MCF 10A (cell line): ENCODE results near the gene HTR2C. TPM values are rescaled to one million over a fixed set of nuclear protein-coding genes. Genes with fewer than 3 reads are reported as not detected.
"Not testable (repeated sequence)": the region's sequence is repeated elsewhere in the genome, so short reads cannot be mapped to it uniquely, and the experiment has no call there.

Experiments
- BruUV-seq: library from RNA; stranded (reverse); fragments of 400-500 nt; replicated peaks from 2 replicates; lab custom pipeline; 2021; lab: Mats Ljungman, UMichigan
- CTCF ChIA-PET: fragments of 300-600 bp; sonication (Branson Sonifier 250); formaldehyde crosslinking; extraction: SDS; loops from one replicate; lab custom pipeline; 2021; ENCODE audit warnings: antibody characterized with exemption, inconsistent platforms; lab: Yijun Ruan, JAX
- POLR2A ChIA-PET: fragments of 300-600, 350-650 bp; sonication (Branson Sonifier 250); formaldehyde crosslinking; extraction: SDS; loops from one replicate; lab custom pipeline; 2020; ENCODE audit warnings: antibody characterized with exemption, inconsistent platforms; lab: Yijun Ruan, JAX
- DNase-seq: peaks from one replicate; pipeline ENCODE4 v3.0.0-alpha.2; 2018; ENCODE audit not compliant: unreplicated experiment
- H3K27ac Mint-ChIP-seq: one replicate; pipeline ENCODE4 v1.8.0; 2022; ENCODE audit warnings: mild to moderate bottlenecking, low read depth, mixed read lengths; ENCODE audit not compliant: unreplicated experiment
- H3K27me3 Mint-ChIP-seq: one replicate; pipeline ENCODE4 v1.8.0; 2022; ENCODE audit warnings: mixed read lengths; ENCODE audit not compliant: insufficient read depth, unreplicated experiment
- H3K36me3 Mint-ChIP-seq: one replicate; pipeline ENCODE4 v1.8.0; 2022; ENCODE audit warnings: mild to moderate bottlenecking, moderate library complexity, mixed read lengths; ENCODE audit not compliant: insufficient read depth, unreplicated experiment
- H3K4me1 Mint-ChIP-seq: one replicate; pipeline ENCODE4 v1.8.0; 2022; ENCODE audit warnings: mixed read lengths; ENCODE audit not compliant: insufficient read depth, unreplicated experiment
- H3K4me3 Mint-ChIP-seq: one replicate; pipeline ENCODE4 v1.8.0; 2022; ENCODE audit warnings: mild to moderate bottlenecking, moderate library complexity, mixed read lengths; ENCODE audit not compliant: unreplicated experiment
- H3K9me3 Mint-ChIP-seq: one replicate; pipeline ENCODE4 v1.8.0; 2022; ENCODE audit warnings: mixed read lengths; ENCODE audit not compliant: unreplicated experiment
- CTCF ChIP-seq: fragments of 200-600 bp; IDR thresholded peaks from one replicate; pipeline ENCODE4 v1.8.0; 2022; ENCODE audit warnings: antibody characterized with exemption, mild to moderate bottlenecking; ENCODE audit not compliant: unreplicated experiment
- intact Hi-C: fragments of 100-400 bp; cut with micrococcal nuclease; formaldehyde crosslinking; loops from 2 replicates; pipeline ENCODE4 v1.14.1; 2022
- microRNA-seq: library from miRNA; unstranded; fragments of <30 nt; microRNA quantifications from one replicate; pipeline ENCODE4 v1.2.0, GENCODE V29; 2022
- total RNA-seq: library from RNA; stranded (reverse); gene quantifications from 2 replicates; pipeline ENCODE4 v1.2.3, GENCODE V29; 2022

HTR2C gene
- total RNA-seq, 1 experiment from 2014 or later = not detected

DNA sequence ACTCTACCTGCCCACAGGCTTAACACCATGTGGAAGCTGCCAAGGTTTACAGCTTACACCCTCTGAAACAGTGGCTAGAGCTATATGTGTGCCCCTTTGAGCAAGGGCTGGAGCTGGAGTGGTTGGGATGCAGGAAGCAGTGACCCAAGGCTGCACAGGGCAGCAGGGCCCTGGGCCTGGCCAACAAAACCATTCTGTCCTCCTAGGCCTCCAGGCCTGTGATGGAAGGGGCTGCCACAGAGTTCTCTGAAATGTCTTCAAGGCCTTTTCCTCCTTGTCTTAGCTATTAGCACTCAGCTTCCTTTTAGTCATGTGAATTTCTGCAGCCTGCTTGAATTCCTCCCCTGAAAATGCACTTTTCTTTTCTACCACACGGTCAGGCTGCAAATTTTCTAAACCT lies 348.7 kb downstream of the HTR2C start:
- ChIA-PET POLR2A (no interaction called here), CTCF (interaction anchor here (0.6 kb wide), 1 partner anchor 313 kb away, joined by 3 read pairs; no protein-coding TSS in a partner anchor)
- Mint-ChIP-seq H3K4me3 (no peak overlapping the region), H3K36me3 (peaks cover 7% of the 10 kb centered on the region), H3K4me1 (no peaks in the 10 kb centered on the region), H3K27me3 (peaks cover 46% of the 10 kb centered on the region), H3K9me3 (peaks cover 21% of the 10 kb centered on the region), H3K27ac (no peak overlapping the region)
- no TSS peak for BruUV-seq
- intact Hi-C loops = no loop called here
- no peak for TF ChIP-seq CTCF
- DNase-seq = no peak

DNA sequence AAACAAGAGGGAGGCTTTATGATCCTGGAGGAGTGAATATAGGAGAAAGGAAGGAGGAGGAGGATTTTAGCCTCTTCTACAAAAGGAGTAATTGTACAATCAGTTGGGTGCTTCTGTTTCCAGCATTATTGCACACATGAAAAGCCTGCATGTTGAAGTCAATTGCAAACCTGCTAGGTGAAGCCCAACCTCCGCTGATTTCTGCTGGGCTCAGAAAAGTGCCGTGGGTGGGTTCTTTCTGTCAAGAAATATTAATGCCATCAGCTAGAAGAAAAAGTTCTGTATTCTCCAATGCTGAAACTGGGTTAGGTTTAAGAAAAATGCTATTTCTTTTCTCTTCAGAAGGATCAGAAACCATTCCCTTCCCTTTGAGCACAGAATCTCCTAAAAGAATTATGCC lies 349.4 kb downstream of the HTR2C start:
- DNase-seq, H3K27ac Mint-ChIP-seq, intact Hi-C loops, H3K4me3 Mint-ChIP-seq, H3K36me3 Mint-ChIP-seq, H3K4me1 Mint-ChIP-seq, POLR2A ChIA-PET, BruUV-seq: not testable (repeated sequence)
- H3K27me3 Mint-ChIP-seq = peaks cover 44% of the 10 kb centered on the region
- CTCF ChIA-PET = interaction anchor here (0.7 kb wide), 1 partner anchor 791 kb away, joined by 3 read pairs; no protein-coding TSS in a partner anchor
- H3K9me3 Mint-ChIP-seq = peaks cover 21% of the 10 kb centered on the region

DNA sequence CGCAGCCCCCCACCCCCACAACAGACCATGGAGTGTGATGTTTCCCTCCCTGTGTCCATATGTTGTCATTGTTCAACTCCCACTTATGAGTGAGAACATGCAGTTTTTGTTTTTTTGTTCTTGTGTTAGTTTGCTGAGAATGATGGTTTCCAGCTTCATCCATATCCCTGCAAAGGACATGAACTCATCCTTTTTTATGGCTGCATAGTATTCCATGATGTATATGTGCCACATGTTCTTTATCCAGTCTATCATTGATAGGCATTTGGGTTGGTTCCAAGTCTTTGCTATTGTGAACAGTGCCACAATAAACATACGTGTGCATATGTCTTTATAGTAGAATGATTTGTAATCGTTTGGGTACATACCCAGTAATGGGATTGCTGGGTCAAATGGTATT lies 353.2 kb downstream of the HTR2C start:
- peaks cover 70% of the 10 kb centered on the region for H3K27me3 Mint-ChIP-seq
- BruUV-seq, DNase-seq, POLR2A ChIA-PET, H3K4me1 Mint-ChIP-seq, H3K27ac Mint-ChIP-seq, CTCF ChIA-PET, intact Hi-C loops, H3K36me3 Mint-ChIP-seq, H3K4me3 Mint-ChIP-seq: not testable (repeated sequence)
- peaks cover 13% of the 10 kb centered on the region for H3K9me3 Mint-ChIP-seq

GRCh38 chrX:114952696-114953095 lies 368.8 kb downstream of the HTR2C start:
- Mint-ChIP-seq H3K27me3 (peaks cover 51% of the 10 kb centered on the region), H3K4me3 (no peak overlapping the region), H3K36me3 (no peaks in the 10 kb centered on the region), H3K9me3 (peaks cover 7% of the 10 kb centered on the region), H3K4me1 (no peaks in the 10 kb centered on the region), H3K27ac (no peak overlapping the region)
- no peak for DNase-seq
- POLR2A ChIA-PET = interaction anchor here (0.7 kb wide), 1 partner anchor 915 kb away, joined by 3 read pairs; no protein-coding TSS in a partner anchor
- CTCF ChIA-PET = interaction anchor here (2.7 kb wide), 1 partner anchor 326 kb away, joined by 10 read pairs; no protein-coding TSS in a partner anchor
- BruUV-seq = no TSS peak
- intact Hi-C loops = no loop called here
- no peak for TF ChIP-seq CTCF

Small RNA genes within 50 kb of the gene (microRNA-seq; reads per million reads assigned to microRNA genes)
- gene MIR1264 (not detected), gene MIR1298 (not detected), gene MIR1911 (not detected), gene MIR1912 (not detected), gene MIR448 (not detected), gene MIR764 (not detected)
